A549 (cell line): Measurements from ENCODE around the gene SBF2. TPM values are rescaled to one million over a fixed set of nuclear protein-coding genes. Genes with fewer than 3 reads are reported as not detected.

Experiments
- ATAC-seq, 2 experiments: fragments of 200-7000 bp in 1 of 2; fragments of >200 bp in 1 of 2; cut with Nextera tagmentation in 1 of 2; cut with Tn5 transposase in 1 of 2; 3 replicates each; pipeline versions ENCODE4 v1.8.0 to v1.9.1; 2018 to 2020; ENCODE audit warnings: mild to moderate bottlenecking in 1 of 2, moderate library complexity in 1 of 2
- CTCF ChIA-PET: fragments of 300-600 bp; sonication (Branson Sonifier 250); formaldehyde crosslinking; extraction: SDS; loops from one replicate; lab custom pipeline; 2021; ENCODE audit warnings: antibody characterized with exemption, inconsistent platforms; lab: Yijun Ruan, JAX
- POLR2A ChIA-PET: fragments of 350-600 bp; formaldehyde crosslinking; extraction: SDS; loops from one replicate; lab custom pipeline; 2021; ENCODE audit warnings: antibody characterized with exemption, inconsistent platforms; lab: Yijun Ruan, JAX
- DNase-seq, 2 experiments: peaks; one replicate each; pipeline versions ENCODE4 v3.0.0 to v3.0.0-alpha.2; 2011 to 2016; ENCODE audit warnings: low read depth in 1 of 2, low spot score in 1 of 2
- FAIRE-seq: peaks from 2 replicates; lab custom pipeline; 2011; peaks lifted over from hg19 to GRCh38; lab: Jason Lieb, UNC
- H3K27ac ChIP-seq, 2 experiments: fragments of >200 bp; sonication (Bioruptor Twin); formaldehyde crosslinking; 3 replicates each; pipeline ENCODE4 v1.5.1; 2016 to 2017
- H3K4me1 ChIP-seq: fragments of >200 bp; sonication (Bioruptor Twin); formaldehyde crosslinking; 3 replicates; pipeline ENCODE4 v1.6.1; 2016
- H3K4me2 ChIP-seq: fragments of >200 bp; sonication (Bioruptor Twin); formaldehyde crosslinking; 3 replicates; pipeline ENCODE4 v1.6.1; 2016
- H3K4me3 ChIP-seq: fragments of >200 bp; sonication (Bioruptor Twin); formaldehyde crosslinking; 3 replicates; pipeline ENCODE4 v1.5.1; 2016
- H3K9me3 ChIP-seq: fragments of >200 bp; sonication (Bioruptor Twin); formaldehyde crosslinking; 3 replicates; pipeline ENCODE4 v1.6.1; 2016
- CEBPB ChIP-seq, 2 experiments: fragments of >200 bp in 1 of 2; sonication (Bioruptor Twin) in 1 of 2; formaldehyde crosslinking in 1 of 2; IDR thresholded peaks; 2 replicates each; pipeline ENCODE4 v1.6.1; 2012 to 2016
- CHD4 ChIP-seq: fragments of 200-600 bp; sonication (generic); IDR thresholded peaks from 2 replicates; pipeline ENCODE4 v1.6.1; 2016; ENCODE audit warnings: antibody characterized with exemption, mild to moderate bottlenecking, borderline replicate concordance
- FOSB ChIP-seq: fragments of 250-450 bp; sonication (Bioruptor Pico); IDR thresholded peaks from 2 replicates; pipeline ENCODE4 v1.5.0; 2020; ENCODE audit warnings: mild to moderate bottlenecking, moderate library complexity
- FOXS1 ChIP-seq: fragments of 250-450 bp; sonication (Bioruptor Pico); IDR thresholded peaks from 2 replicates; pipeline ENCODE4 v1.5.0; 2020; ENCODE audit warnings: mild to moderate bottlenecking, moderate library complexity
- GATA3 ChIP-seq: IDR thresholded peaks from 2 replicates; pipeline ENCODE4 v1.6.1; 2012; ENCODE audit warnings: borderline replicate concordance
- HOXB5 ChIP-seq: fragments of 250-450 bp; sonication (Bioruptor Pico); IDR thresholded peaks from 2 replicates; pipeline ENCODE4 v1.5.0; 2020; ENCODE audit warnings: mild to moderate bottlenecking, moderate library complexity
- KDM1A ChIP-seq: fragments of 200-600 bp; sonication (generic); IDR thresholded peaks from 2 replicates; pipeline ENCODE4 v1.6.1; 2016; ENCODE audit warnings: low read depth, mild to moderate bottlenecking
- MAFK ChIP-seq: fragments of 450-650 bp; IDR thresholded peaks from 2 replicates; pipeline ENCODE4 v1.6.1; 2014; ENCODE audit not compliant: partially characterized antibody
- NFE2L2 ChIP-seq: fragments of 150-350 bp; conservative IDR thresholded peaks from 2 replicates; pipeline ENCODE4 v1.6.1; 2014; ENCODE audit warnings: low read length
- NR3C1 ChIP-seq: fragments of >200 bp; sonication (Bioruptor Twin); formaldehyde crosslinking; IDR thresholded peaks from 3 replicates; pipeline ENCODE4 v1.6.1; 2017
- POLR2AphosphoS2 ChIP-seq: conservative IDR thresholded peaks from 2 replicates; pipeline ENCODE4 v1.6.1; 2012; ENCODE audit warnings: low read length, improper control_type of control experiment, inconsistent platforms
- RCOR1 ChIP-seq: fragments of 150-350 bp; IDR thresholded peaks from 2 replicates; pipeline ENCODE4 v1.6.1; 2014; ENCODE audit warnings: antibody characterized with exemption, low read length, low read depth
- TP53 ChIP-seq: fragments of 250-450 bp; sonication (Bioruptor Pico); IDR thresholded peaks from 2 replicates; pipeline ENCODE4 v1.5.0; 2021; ENCODE audit warnings: mild to moderate bottlenecking, moderate library complexity
- ZFP36 ChIP-seq: fragments of 450-650 bp; IDR thresholded peaks from 2 replicates; pipeline ENCODE4 v1.6.1; 2014; ENCODE audit warnings: borderline replicate concordance; ENCODE audit not compliant: partially characterized antibody
- WGBS: methylation state at CpG from one replicate; pipeline ENCODE4 v1.1.6; 2017; ENCODE audit errors: missing lambda C conversion rate; 5-methylcytosine and 5-hydroxymethylcytosine counted together
- polyA plus RNA-seq, 4 experiments: library from polyadenylated mRNA; depleted of rRNA in 3 of 4; stranded (reverse); fragments of >200 nt; fragmentation: RNase III in 1 of 4; extraction: RNeasy Plus Mini Kit Qiagen cat#74134 plus additional on column Dnase treatment in 1 of 4; gene quantifications; 2 replicates in 3 of 4; 3 replicates in 1 of 4; pipeline ENCODE4 v1.2.3, GENCODE V29; 2011 to 2017
- TF ChIP-seq, protein P1 (sequence below): IDR thresholded peaks from 2 replicates; pipeline ENCODE4 v1.6.1; 2012; ENCODE audit warnings: low read depth, borderline replicate concordance
- TF ChIP-seq, protein P2 (sequence below): fragments of >200 bp; sonication (Bioruptor Twin); formaldehyde crosslinking; IDR thresholded peaks from 3 replicates; pipeline ENCODE4 v1.5.1; 2016
- TF ChIP-seq, protein P3 (sequence below): fragments of 250-450 bp; sonication (Bioruptor Pico); IDR thresholded peaks from 2 replicates; pipeline ENCODE4 v1.5.0; 2020; ENCODE audit warnings: low read depth, mild to moderate bottlenecking, moderate library complexity
- TF ChIP-seq, protein P4 (sequence below): fragments of >200 bp; sonication (Bioruptor Twin); formaldehyde crosslinking; IDR thresholded peaks from 2 replicates; pipeline ENCODE4 v1.6.1; 2016

Gene SBF2
- polyA plus RNA-seq, 2 of the 4 experiments (the other 2 are of a cell fraction) = 11.1 to 49.6 TPM

DNA sequence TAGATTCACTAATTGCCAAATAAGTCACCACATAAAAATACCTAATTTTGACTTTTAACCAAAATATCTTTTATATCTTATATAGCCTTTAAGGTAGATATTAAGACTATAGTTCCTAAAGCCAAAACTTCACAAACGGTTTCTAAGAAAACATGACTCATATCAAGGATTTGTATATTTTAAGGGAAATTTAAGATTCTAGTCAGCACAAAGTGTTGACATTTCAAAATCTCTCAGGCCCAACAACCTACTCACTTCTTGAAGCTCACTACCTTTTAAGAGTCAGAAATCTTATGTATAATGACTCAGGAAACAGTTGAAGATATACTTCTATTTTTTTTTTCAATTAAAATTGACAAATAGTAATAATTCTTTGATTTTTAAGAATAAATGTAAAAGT, 221.9 kb downstream of the SBF2 start:
- FAIRE-seq = no peak
- CTCF ChIA-PET = interaction anchor here (1.6 kb wide), 1 partner anchor 16 kb away, joined by 5 read pairs; no protein-coding TSS in a partner anchor
- DNase-seq = no peak

DNA sequence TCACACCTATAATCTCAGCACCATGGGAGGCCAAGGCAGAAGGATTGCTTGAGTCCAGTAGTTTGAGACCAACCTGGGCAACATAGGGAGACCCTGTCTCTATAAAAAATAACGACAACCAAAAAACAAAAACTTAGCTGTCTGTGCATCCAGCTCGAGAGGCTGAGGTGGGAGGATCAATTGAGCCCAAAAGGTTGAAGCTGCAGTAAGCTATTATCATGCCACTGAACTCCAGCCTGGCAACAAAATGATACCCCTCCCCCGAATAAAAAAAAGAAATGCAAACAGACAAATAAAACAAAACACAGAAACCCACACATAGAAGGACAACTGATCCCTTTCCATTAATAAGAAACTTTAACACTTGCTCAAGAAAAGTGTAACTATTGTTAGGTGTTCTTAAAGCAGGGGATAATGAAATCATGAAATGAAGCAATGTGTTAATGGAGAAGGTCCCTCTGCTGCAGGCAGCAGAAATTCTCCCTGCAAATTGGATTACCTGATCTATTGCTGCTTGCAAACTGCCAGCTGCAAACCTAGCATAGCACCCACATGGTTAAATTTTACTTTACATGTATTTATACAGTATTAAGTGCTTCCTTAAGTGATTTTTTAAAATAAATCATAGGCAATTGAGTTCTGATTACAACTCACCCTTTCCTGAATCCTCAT, 226.3 kb downstream of the SBF2 start:
- peak; percentile 54 for FAIRE-seq
- no peak for DNase-seq
- Histone ChIP-seq H3K27ac (no peak overlapping the region), H3K4me1 (peaks cover 12% of the 10 kb centered on the region), H3K4me3 (no peak overlapping the region), H3K9me3 (0 out of 3 replicates have a peak, but pooled peaks cover under 1% of the 10 kb centered on the region), H3K4me2 (peak overlapping the region; percentile 24; the same call in 2 of the 3 replicates)
- ChIA-PET POLR2A (no interaction called here), CTCF (no interaction called here)
- WGBS = 70% methylated on average over 3 of the region's 3 CpGs
- TF ChIP-seq ZFP36 (no peak), CEBPB (IDR thresholded peaks at IDR 0.05) (no peak), POLR2AphosphoS2 (no peak), TP53 (CRISPR knock-in tag) (no peak), RCOR1 (no peak), NFE2L2 (no peak)
- TF ChIP-seq, protein P1, sequence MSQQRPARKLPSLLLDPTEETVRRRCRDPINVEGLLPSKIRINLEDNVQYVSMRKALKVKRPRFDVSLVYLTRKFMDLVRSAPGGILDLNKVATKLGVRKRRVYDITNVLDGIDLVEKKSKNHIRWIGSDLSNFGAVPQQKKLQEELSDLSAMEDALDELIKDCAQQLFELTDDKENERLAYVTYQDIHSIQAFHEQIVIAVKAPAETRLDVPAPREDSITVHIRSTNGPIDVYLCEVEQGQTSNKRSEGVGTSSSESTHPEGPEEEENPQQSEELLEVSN = no peak
- TF ChIP-seq, protein P2, sequence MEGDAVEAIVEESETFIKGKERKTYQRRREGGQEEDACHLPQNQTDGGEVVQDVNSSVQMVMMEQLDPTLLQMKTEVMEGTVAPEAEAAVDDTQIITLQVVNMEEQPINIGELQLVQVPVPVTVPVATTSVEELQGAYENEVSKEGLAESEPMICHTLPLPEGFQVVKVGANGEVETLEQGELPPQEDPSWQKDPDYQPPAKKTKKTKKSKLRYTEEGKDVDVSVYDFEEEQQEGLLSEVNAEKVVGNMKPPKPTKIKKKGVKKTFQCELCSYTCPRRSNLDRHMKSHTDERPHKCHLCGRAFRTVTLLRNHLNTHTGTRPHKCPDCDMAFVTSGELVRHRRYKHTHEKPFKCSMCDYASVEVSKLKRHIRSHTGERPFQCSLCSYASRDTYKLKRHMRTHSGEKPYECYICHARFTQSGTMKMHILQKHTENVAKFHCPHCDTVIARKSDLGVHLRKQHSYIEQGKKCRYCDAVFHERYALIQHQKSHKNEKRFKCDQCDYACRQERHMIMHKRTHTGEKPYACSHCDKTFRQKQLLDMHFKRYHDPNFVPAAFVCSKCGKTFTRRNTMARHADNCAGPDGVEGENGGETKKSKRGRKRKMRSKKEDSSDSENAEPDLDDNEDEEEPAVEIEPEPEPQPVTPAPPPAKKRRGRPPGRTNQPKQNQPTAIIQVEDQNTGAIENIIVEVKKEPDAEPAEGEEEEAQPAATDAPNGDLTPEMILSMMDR = no peak
- TF ChIP-seq, protein P3, sequence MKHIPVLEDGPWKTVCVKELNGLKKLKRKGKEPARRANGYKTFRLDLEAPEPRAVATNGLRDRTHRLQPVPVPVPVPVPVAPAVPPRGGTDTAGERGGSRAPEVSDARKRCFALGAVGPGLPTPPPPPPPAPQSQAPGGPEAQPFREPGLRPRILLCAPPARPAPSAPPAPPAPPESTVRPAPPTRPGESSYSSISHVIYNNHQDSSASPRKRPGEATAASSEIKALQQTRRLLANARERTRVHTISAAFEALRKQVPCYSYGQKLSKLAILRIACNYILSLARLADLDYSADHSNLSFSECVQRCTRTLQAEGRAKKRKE (CRISPR knock-in tag) = no peak
- ATAC-seq = no peak

More for the DNA sequence above, 221.9 kb downstream of the SBF2 start:
- H3K9me3 ChIP-seq = no peaks in the 10 kb centered on the region
- WGBS = 76% methylated on average over 1 of the region's 1 CpG
- no peak overlapping the region for H3K27ac ChIP-seq
- TF ChIP-seq FOSB (CRISPR knock-in tag) (no peak), NR3C1 (no peak), MAFK (no peak), HOXB5 (no peak)
- TF ChIP-seq, protein P3 (CRISPR knock-in tag) = no peak
- H3K4me1 ChIP-seq = peaks cover 12% of the 10 kb centered on the region
- POLR2A ChIA-PET = no interaction called here
- ATAC-seq = no peak
- no peak overlapping the region for H3K4me2 ChIP-seq
- no peak overlapping the region for H3K4me3 ChIP-seq

DNA sequence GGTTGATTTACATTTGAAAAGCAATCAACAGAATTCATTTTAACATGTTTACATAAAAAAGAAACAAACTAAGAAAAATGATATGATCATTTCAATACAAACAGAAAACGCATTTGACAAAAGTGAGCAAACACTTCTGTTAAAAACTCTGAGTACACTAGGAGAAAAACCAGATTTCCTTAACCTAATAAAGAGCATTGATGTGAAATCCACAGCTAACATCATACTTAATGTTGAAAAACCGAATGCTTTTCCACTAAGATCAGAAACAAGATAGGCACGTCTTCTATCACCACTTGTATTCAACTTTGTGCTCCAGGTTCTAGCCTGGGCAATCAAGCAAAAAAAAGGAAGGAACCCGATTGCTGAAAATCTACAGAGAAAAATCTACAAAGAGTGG, 227.6 kb downstream of the SBF2 start:
- TF ChIP-seq, protein P4, sequence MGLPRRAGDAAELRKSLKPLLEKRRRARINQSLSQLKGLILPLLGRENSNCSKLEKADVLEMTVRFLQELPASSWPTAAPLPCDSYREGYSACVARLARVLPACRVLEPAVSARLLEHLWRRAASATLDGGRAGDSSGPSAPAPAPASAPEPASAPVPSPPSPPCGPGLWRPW = no peak
- TF ChIP-seq CHD4 = no peak
- TF ChIP-seq KDM1A = no peak
- TF ChIP-seq FOXS1 = no peak
- TF ChIP-seq GATA3 = peak; percentile 51
- CTCF ChIA-PET = no interaction called here
- no peak; a peak in 1 of 6 replicates for ATAC-seq
- Histone ChIP-seq H3K4me2 (peak overlapping the region; percentile 3; the same call in 1 of the 3 replicates), H3K4me3 (no peak overlapping the region), H3K4me1 (peaks cover 12% of the 10 kb centered on the region), H3K27ac (no peak overlapping the region), H3K9me3 (0 out of 3 replicates have a peak, but pooled peaks cover 2% of the 10 kb centered on the region)
- POLR2A ChIA-PET = no interaction called here
- peak in 1 of 2 experiments; percentile 21 for DNase-seq
- WGBS = 24% methylated on average over 4 of the region's 4 CpGs
- FAIRE-seq = no peak
